HEK293T (cell line): ENCODE results near the gene GRK4.

Experiments used
- ARNT ChIP-seq: fragments of 450-650 bp; IDR thresholded peaks from 2 replicates; pipeline ENCODE4 v1.6.1; 2017; ENCODE audit warnings: mild to moderate bottlenecking
- FOXM1 ChIP-seq: fragments of 450-650 bp; IDR thresholded peaks from 2 replicates; pipeline ENCODE4 v1.6.1; 2017; ENCODE audit warnings: mild to moderate bottlenecking, borderline replicate concordance
- HDGF ChIP-seq: fragments of 450-650 bp; IDR thresholded peaks from 2 replicates; pipeline ENCODE4 v1.6.1; 2017; ENCODE audit warnings: antibody characterized with exemption, borderline replicate concordance
- LEF1 ChIP-seq: fragments of 450-650 bp; IDR thresholded peaks from 2 replicates; pipeline ENCODE4 v1.6.1; 2017; ENCODE audit warnings: mild to moderate bottlenecking, borderline replicate concordance

DNA sequence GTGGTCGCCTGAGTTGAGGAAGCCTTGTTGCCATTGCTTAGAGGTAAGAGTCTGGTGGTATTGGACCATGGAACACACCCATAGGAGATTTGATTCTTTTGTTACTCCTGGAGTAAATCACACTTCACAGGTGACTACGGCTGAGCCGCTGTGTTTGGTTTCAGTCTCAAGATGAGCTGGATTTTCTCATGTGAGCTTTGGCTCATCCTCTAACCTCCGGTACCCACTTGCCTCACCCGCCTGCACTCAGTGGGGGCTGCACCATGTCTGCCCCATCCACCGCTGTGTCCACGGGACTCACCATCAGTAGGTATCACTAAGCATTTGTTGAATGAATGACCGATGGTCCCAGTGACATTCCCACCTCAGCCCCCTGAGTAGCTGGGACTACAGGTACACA, 58.3 kb downstream of the GRK4 start:
- TF ChIP-seq HDGF (no peak), ARNT (no peak), FOXM1 (no peak), LEF1 (no peak)
